PC-3 (cell line): ENCODE measurements around the gene GATA3.

ENCODE experiments used
- CTCF ChIP-seq: fragments of 300-600 bp; sonication (generic); conservative IDR thresholded peaks from 2 replicates; pipeline ENCODE4 v1.5.1; 2017; ENCODE audit warnings: antibody characterized with exemption, low read depth, mild to moderate bottlenecking, low read length
- EZH2 ChIP-seq: fragments of 300-600 bp; sonication (generic); IDR thresholded peaks from one replicate; pipeline ENCODE4 v1.6.1; 2017; ENCODE audit warnings: antibody characterized with exemption, mild to moderate bottlenecking, low read length; ENCODE audit not compliant: unreplicated experiment

DNA sequence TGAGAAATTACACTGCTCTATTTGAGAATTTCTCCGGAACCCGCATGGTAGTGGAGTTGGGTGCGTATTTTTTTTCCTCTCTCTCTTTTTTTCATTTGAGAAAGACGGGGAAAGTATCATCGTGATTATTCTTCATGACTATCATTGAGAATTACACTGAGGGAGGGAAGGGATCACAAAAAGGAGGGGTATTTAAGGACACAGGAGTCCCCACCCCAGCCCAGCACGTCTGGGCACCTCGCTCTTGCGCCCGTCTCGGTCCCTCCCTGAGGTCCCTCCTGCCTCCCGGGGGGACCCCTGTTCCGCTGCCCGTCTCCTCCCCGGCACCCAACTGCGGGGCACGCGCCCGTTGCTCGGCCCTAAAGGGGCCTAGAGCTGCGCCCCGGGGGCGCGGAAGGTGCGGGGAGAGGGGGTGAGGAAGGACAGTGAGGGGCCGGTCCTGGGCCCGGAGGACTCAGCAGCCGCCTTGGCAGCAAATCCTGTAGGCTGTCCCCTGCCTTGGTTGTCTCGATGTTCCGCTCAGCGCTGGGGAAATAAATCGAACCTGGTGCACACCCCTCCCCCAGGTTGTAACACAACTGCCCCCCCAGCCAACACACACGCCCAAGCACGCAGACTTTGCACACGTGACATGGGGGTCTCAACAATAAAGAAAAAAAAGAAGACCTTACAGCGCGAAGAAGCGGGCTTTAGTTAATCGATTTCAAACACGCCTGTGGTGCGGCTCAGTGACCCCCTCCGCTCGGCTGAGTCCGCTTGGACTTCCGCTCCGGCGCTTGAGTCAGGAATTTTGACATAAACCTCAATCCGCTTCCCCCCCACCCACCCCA lies 18.6 kb upstream of the GATA3 start:
- no peak for TF ChIP-seq CTCF
- no peak for TF ChIP-seq EZH2
